ENCODE results near the gene GNB1. TPM values are rescaled to one million over a fixed set of nuclear protein-coding genes. Genes with fewer than 3 reads are reported as not detected.
"Not testable (repeated sequence)": the region's sequence is repeated elsewhere in the genome, so short reads cannot be mapped to it uniquely, and the experiment has no call there.

Gene GNB1
- total RNA-seq, 6 donors from 2014 or later, result 126 to 386 (median 173) TPM

DNA sequence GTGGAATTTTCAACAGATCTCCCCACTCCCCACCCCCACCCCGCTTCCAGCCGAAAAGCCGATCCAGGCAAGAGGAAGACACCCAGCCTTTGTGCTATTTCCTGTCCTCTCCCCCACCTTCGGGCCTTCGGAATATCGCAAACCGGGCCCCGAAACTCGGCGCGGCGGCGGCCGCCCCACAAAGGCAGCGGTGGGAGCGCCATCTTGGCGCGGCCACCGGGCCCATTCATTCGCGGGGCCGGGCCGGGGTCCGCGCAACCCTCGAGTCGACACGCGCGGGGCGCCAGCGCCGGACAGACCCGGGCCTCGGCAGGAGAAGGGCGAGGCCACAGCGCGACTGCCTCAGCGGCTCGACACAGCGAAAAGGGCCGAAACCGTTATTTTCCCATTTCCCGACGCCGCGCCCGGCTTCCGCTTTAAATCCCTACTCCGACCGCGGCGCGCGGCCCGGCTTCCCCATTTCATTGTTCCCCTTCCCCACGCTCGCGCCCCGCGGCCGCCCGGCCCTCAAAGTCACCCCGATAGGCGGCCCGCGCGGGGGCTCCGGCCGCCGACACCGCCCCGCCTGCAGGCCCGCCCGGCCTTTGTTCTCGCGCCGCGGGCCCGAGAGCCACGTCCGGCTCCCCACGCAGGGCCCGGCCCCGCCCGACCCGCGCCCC is 911 bp downstream of the GNB1 start:
- TF ChIP-seq POLR2A (IDR thresholded peaks at IDR 0.05) (peak in 2 of 4 donors; percentile 40 to 41), POLR2AphosphoS5 (IDR thresholded peaks at IDR 0.05) (no peak)
- peak in 1 of 2 donors; percentile 54 for ATAC-seq (ENCODE audit: low FRiP score in 2 of 2)
- DNase-seq, result peak; percentile 74 to 97

DNA sequence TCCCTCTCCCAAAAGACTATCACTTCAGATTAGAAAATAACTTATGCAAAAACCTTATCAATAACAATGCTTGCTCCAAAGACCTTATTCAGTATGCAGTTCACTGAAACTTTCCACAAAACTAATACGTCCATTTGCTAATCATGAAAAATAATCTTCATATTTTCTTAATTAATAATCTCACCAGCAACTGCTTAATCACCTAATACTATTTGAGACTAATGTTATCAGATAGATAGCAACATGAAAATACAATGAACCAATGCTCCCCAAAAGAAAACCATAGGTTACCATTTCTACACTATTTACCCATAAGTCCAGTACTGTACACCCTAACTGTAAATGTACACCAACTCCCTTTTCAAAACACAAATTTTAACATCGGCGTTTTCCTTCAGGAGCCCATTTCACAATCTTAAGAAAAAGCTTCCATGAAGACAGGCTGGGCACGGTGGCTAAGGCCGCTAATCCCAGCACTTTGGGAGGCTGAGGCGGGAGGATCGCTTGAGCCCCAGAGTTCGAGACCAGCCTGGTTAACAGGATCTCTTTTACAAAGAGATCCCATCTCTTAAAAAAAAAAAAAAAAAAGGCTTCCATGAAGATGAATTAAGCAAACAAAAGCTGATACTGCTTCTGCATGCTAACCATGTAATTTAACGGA is 1.7 kb downstream of the GNB1 start:
- ATAC-seq (ENCODE audit: low FRiP score in 2 of 2) (no peak), DNase-seq (no peak)
- H3K4me1 ChIP-seq, result peaks cover 44 to 62% (median 57%) of the 10 kb centered on the region in 4 donors
- H3K36me3 ChIP-seq, result no peaks in the 10 kb centered on the region
- H3K27me3 ChIP-seq, result no peaks in the 10 kb centered on the region
- H3K4me3 ChIP-seq, result peak overlapping the region; percentile 67 to 96 (median 90)
- no peaks in the 10 kb centered on the region for H3K9me3 ChIP-seq
- WGBS, 2 donors, result 9 to 14% methylated on average over 9 of the region's 9 CpGs
- H3K27ac ChIP-seq, result peak overlapping the region; percentile 94 to 99 (median 96)
- TF ChIP-seq POLR2AphosphoS5 (IDR thresholded peaks at IDR 0.05) (no peak), EP300 (IDR thresholded peaks at IDR 0.05) (no peak), POLR2A (IDR thresholded peaks at IDR 0.05) (no peak)
- TF ChIP-seq, protein P1, sequence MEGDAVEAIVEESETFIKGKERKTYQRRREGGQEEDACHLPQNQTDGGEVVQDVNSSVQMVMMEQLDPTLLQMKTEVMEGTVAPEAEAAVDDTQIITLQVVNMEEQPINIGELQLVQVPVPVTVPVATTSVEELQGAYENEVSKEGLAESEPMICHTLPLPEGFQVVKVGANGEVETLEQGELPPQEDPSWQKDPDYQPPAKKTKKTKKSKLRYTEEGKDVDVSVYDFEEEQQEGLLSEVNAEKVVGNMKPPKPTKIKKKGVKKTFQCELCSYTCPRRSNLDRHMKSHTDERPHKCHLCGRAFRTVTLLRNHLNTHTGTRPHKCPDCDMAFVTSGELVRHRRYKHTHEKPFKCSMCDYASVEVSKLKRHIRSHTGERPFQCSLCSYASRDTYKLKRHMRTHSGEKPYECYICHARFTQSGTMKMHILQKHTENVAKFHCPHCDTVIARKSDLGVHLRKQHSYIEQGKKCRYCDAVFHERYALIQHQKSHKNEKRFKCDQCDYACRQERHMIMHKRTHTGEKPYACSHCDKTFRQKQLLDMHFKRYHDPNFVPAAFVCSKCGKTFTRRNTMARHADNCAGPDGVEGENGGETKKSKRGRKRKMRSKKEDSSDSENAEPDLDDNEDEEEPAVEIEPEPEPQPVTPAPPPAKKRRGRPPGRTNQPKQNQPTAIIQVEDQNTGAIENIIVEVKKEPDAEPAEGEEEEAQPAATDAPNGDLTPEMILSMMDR (IDR thresholded peaks at IDR 0.05), result no peak

More for the DNA sequence above, 911 bp downstream of the GNB1 start:
- WGBS, 2 donors, result 0 to 1% methylated on average over 15 to 18 of the region's 88 CpGs
- Histone ChIP-seq H3K4me1 (peaks cover 46 to 69% (median 58%) of the 10 kb centered on the region in 4 donors), H3K27ac (peak overlapping the region; percentile 94 to 99 (median 96)), H3K27me3 (no peaks in the 10 kb centered on the region), H3K36me3 (no peaks in the 10 kb centered on the region), H3K9me3 (no peaks in the 10 kb centered on the region), H3K4me3 (peak overlapping the region; percentile 67 to 96 (median 90))

DNA sequence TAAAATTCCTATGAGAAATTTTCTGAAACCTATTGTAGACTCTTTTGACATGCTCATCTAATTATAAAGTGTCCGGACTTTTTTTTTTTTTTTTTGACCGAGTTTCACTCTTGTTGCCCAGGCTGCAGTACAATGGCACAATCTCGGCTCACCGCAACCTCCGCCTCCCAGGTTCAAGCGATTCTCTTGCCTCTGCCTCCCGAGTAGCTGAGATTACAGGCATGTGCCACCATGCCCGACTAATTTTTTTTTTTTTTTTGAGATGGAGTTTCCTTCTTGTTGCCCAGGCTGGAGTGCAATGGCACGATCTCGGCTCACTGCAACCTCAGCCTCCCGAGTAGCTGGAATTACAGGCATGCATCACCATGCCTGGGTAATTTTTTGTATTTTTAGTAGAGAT is 7.0 kb downstream of the GNB1 start:
- 69 to 75% methylated on average over 11 of the region's 11 CpGs for WGBS, 2 donors
- not testable (repeated sequence) for H3K4me3 ChIP-seq; H3K36me3 ChIP-seq; H3K27me3 ChIP-seq; H3K9me3 ChIP-seq; DNase-seq; H3K27ac ChIP-seq; ATAC-seq (ENCODE audit: low FRiP score in 2 of 2)
- H3K4me1 ChIP-seq, result peaks cover 69 to 82% (median 81%) of the 10 kb centered on the region in 4 donors

DNA sequence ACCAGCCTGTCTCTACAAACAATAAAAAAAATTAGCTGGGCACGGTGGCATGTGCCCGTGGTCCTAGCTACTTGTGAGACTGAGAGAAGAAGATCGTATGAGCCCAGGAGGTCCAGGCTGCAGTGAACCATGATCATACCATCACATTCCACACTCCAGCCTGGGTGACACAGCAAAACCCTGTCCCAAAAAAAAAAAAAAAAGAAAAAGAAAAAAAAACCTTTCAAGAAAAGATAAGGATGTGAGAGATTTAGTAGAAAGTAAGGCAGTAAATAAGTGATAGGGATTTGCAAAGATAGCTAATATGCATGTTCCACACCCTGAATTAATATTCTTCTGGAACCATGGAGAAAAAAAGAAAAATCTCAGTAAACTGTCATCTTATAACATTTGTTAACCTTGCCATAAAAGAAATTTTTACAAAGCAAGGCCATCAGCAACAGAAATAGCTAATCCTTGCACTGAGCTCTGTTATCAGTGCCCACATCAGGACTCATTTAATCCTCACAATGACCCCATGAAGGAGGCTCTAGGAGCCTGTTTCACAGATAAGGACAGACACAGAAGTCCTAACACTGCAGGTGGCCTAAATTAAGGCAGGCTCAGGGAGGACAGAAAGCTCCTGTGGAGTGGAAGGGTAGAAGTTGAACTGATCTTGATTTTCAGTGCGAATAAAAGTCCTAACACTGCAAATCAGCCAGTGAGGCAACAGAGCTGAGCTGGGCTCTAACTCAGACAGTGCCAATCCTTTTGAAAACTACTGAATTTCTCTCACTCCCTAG is 7.6 kb downstream of the GNB1 start:
- WGBS, 2 donors, result 50 to 52% methylated on average over 4 of the region's 4 CpGs
- no peaks in the 10 kb centered on the region for H3K27me3 ChIP-seq
- H3K27ac ChIP-seq, result peak overlapping the region in 1 of 4 donors; percentile 4
- H3K36me3 ChIP-seq, result no peaks in the 10 kb centered on the region
- H3K4me1 ChIP-seq, result peaks cover 66 to 80% (median 79%) of the 10 kb centered on the region in 4 donors
- no peak for ATAC-seq (ENCODE audit: low FRiP score in 2 of 2)
- no peak for TF ChIP-seq POLR2AphosphoS5 (IDR thresholded peaks at IDR 0.05)
- DNase-seq, result no peak
- H3K4me3 ChIP-seq, result no peak overlapping the region
- H3K9me3 ChIP-seq, result no peaks in the 10 kb centered on the region

DNA sequence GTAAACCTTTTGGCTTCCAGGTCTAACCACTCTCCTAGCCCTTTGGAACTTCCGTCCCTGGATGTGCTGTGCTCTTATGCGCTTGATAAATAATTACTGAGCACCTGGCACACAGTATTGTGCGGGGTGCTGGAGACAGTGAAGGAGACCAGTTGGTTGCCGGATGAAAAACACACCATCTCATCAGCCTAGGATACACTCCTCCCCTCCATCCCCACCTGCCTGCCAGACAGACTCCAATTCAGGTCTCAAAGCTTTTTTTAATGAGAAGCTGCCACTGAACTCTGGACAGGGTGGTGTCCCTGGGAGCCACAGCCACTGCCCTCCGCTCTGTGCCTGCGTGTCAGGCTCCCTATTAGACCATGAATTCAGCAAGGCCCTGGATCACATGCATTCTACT is 9.2 kb downstream of the GNB1 start:
- 79 to 82% methylated on average over 6 of the region's 6 CpGs for WGBS, 2 donors
- DNase-seq (no peak), ATAC-seq (ENCODE audit: low FRiP score in 2 of 2) (no peak)
- Histone ChIP-seq H3K27ac (no peak overlapping the region), H3K4me3 (no peak overlapping the region), H3K27me3 (no peaks in the 10 kb centered on the region), H3K36me3 (peaks cover 0 to under 1% (median 0%) of the 10 kb centered on the region in 4 donors), H3K9me3 (no peaks in the 10 kb centered on the region), H3K4me1 (peaks cover 54 to 78% (median 72%) of the 10 kb centered on the region in 4 donors)
- TF ChIP-seq EP300 (IDR thresholded peaks at IDR 0.05) (no peak), POLR2A (IDR thresholded peaks at IDR 0.05) (no peak), POLR2AphosphoS5 (IDR thresholded peaks at IDR 0.05) (no peak)
- TF ChIP-seq, protein P1 (IDR thresholded peaks at IDR 0.05), result no peak

Data from upper lobe of left lung (tissue), 6 donors.